IMR-90 (cell line): ENCODE results near the gene TRPM1. TPM values are rescaled to one million over a fixed set of nuclear protein-coding genes. Genes with fewer than 3 reads are reported as not detected.

Experiments
- ATAC-seq: fragments of 200-7000 bp; cut with Tn5 transposase; 2 replicates; pipeline ENCODE4 v1.9.1; 2020; ENCODE audit warnings: low read depth, mild to moderate bottlenecking, moderate library complexity
- BruUV-seq: library from RNA; stranded (reverse); fragments of 400-500 nt; replicated peaks from 2 replicates; lab custom pipeline; 2021; lab: Mats Ljungman, UMichigan
- CTCF ChIA-PET: fragments of 300-600 bp; formaldehyde crosslinking; extraction: SDS; loops from one replicate; lab custom pipeline; 2021; ENCODE audit warnings: antibody characterized with exemption; lab: Yijun Ruan, JAX
- POLR2A ChIA-PET: fragments of 300-600 bp; sonication (Branson Sonifier 250); formaldehyde crosslinking; loops from one replicate; lab custom pipeline; 2022; ENCODE audit warnings: antibody characterized with exemption; ENCODE audit not compliant: unreplicated experiment; lab: Charles Lee
- DNase-seq: peaks from one replicate; pipeline ENCODE4 v3.0.0; 2013
- H2AFZ ChIP-seq: replicated peaks from 2 replicates; pipeline ENCODE3; 2013; ENCODE audit warnings: low read length, mild to moderate bottlenecking; ENCODE audit not compliant: poor library complexity
- H2AK5ac ChIP-seq: 2 replicates; pipeline ENCODE4 v1.6.1; 2013; ENCODE audit warnings: low read depth, low read length, inconsistent platforms
- H2AK9ac ChIP-seq: replicated peaks from 2 replicates; pipeline ENCODE3; 2013; ENCODE audit warnings: mild to moderate bottlenecking, low read depth, low read length, moderate library complexity; ENCODE audit not compliant: poor library complexity
- H2BK120ac ChIP-seq: 2 replicates; pipeline ENCODE4 v1.6.1; 2013; ENCODE audit warnings: low read depth, low read length, inconsistent platforms
- H2BK15ac ChIP-seq: 3 replicates; pipeline ENCODE4 v1.6.1; 2013; ENCODE audit warnings: low read depth, low read length, inconsistent platforms
- H2BK20ac ChIP-seq: 2 replicates; pipeline ENCODE4 v1.6.1; 2013; ENCODE audit warnings: low read depth, mild to moderate bottlenecking, inconsistent platforms, low read length, moderate library complexity
- H2BK5ac ChIP-seq: 2 replicates; pipeline ENCODE4 v1.6.1; 2013; ENCODE audit warnings: mild to moderate bottlenecking, low read depth, low read length, inconsistent platforms; ENCODE audit not compliant: poor library complexity, severe bottlenecking
- H3K14ac ChIP-seq: replicated peaks from 2 replicates; pipeline ENCODE4 v1.6.1; 2013; ENCODE audit warnings: low read depth, low read length, inconsistent platforms
- H3K18ac ChIP-seq: 2 replicates; pipeline ENCODE4 v1.6.1; 2013; ENCODE audit warnings: low read depth, low read length, control low read depth
- H3K23ac ChIP-seq: 2 replicates; pipeline ENCODE4 v1.6.1; 2013; ENCODE audit warnings: low read depth, low read length, inconsistent platforms
- H3K27ac ChIP-seq: 2 replicates; pipeline ENCODE4 v1.5.1; 2013; ENCODE audit warnings: mild to moderate bottlenecking, control low read depth, low read length; ENCODE audit not compliant: insufficient read depth
- H3K27me3 ChIP-seq: 2 replicates; pipeline ENCODE4 v1.6.1; 2013; ENCODE audit warnings: low read length; ENCODE audit not compliant: control insufficient read depth, insufficient read depth
- H3K36me3 ChIP-seq: 2 replicates; pipeline ENCODE4 v1.6.1; 2013; ENCODE audit warnings: low read length, mixed read lengths; ENCODE audit not compliant: control insufficient read depth, insufficient read depth
- H3K4ac ChIP-seq: 2 replicates; pipeline ENCODE4 v1.6.1; 2013; ENCODE audit warnings: low read depth, low read length, inconsistent platforms
- H3K4me1 ChIP-seq: 2 replicates; pipeline ENCODE4 v1.6.1; 2013; ENCODE audit warnings: low read length, mixed read lengths; ENCODE audit not compliant: control insufficient read depth, insufficient read depth
- H3K4me2 ChIP-seq: 2 replicates; pipeline ENCODE4 v1.6.1; 2013; ENCODE audit warnings: low read depth, mild to moderate bottlenecking, control low read depth, low read length, moderate library complexity
- H3K4me3 ChIP-seq: 2 replicates; pipeline ENCODE4 v1.5.1; 2013; ENCODE audit warnings: low read depth, mild to moderate bottlenecking, control low read depth, low read length, moderate library complexity; ENCODE audit not compliant: insufficient read depth
- H3K56ac ChIP-seq: 2 replicates; pipeline ENCODE4 v1.6.1; 2013; ENCODE audit warnings: low read length, inconsistent platforms; ENCODE audit not compliant: insufficient read depth; ENCODE audit errors: extremely low read depth
- H3K79me1 ChIP-seq, 2 experiments: 2 replicates each; pipeline ENCODE4 v1.6.1; 2013; ENCODE audit warnings: low read length in 2 of 2, inconsistent platforms in 1 of 2, low read depth in 1 of 2
- H3K9ac ChIP-seq: 2 replicates; pipeline ENCODE4 v1.6.1; 2013; ENCODE audit warnings: low read depth, low read length, control low read depth
- H3K9me1 ChIP-seq: 2 replicates; pipeline ENCODE4 v1.6.1; 2013; ENCODE audit warnings: low read length, inconsistent platforms; ENCODE audit not compliant: insufficient read depth
- H3K9me3 ChIP-seq: 2 replicates; pipeline ENCODE4 v1.6.1; 2013; ENCODE audit warnings: low read length; ENCODE audit not compliant: control insufficient read depth, insufficient read depth
- H4K20me1 ChIP-seq: 2 replicates; pipeline ENCODE4 v1.6.1; 2013; ENCODE audit warnings: low read length, inconsistent platforms; ENCODE audit not compliant: insufficient read depth
- H4K5ac ChIP-seq: 2 replicates; pipeline ENCODE4 v1.6.1; 2013; ENCODE audit warnings: mild to moderate bottlenecking, low read depth, low read length, control low read depth
- H4K8ac ChIP-seq, 2 experiments: 2 replicates each; pipeline ENCODE4 v1.6.1; 2013; ENCODE audit warnings: low read depth in 2 of 2, low read length in 2 of 2, control low read depth in 1 of 2, inconsistent platforms in 1 of 2
- H4K91ac ChIP-seq: 2 replicates; pipeline ENCODE4 v1.6.1; 2013; ENCODE audit warnings: low read depth, low read length, inconsistent platforms; ENCODE audit not compliant: insufficient read depth
- BHLHE40 ChIP-seq: fragments of 150-350 bp; IDR thresholded peaks from 2 replicates; pipeline ENCODE4 v1.6.1; 2016; ENCODE audit warnings: mild to moderate bottlenecking, low read depth, low read length
- CEBPB ChIP-seq: IDR thresholded peaks from 2 replicates; pipeline ENCODE4 v1.6.1; 2012; ENCODE audit warnings: low read depth, low read length, improper control_type of control experiment
- CHD1 ChIP-seq: IDR thresholded peaks from 2 replicates; pipeline ENCODE4 v1.6.1; 2012; ENCODE audit warnings: low read depth, low read length, improper control_type of control experiment
- FOS ChIP-seq: fragments of 150-350 bp; IDR thresholded peaks from 2 replicates; pipeline ENCODE4 v1.6.1; 2016; ENCODE audit warnings: low read depth, low read length
- MAFK ChIP-seq: IDR thresholded peaks from 2 replicates; pipeline ENCODE4 v1.6.1; 2012; ENCODE audit warnings: low read depth, low read length, improper control_type of control experiment
- MAZ ChIP-seq: IDR thresholded peaks from 2 replicates; pipeline ENCODE4 v1.6.1; 2012; ENCODE audit warnings: low read depth, mild to moderate bottlenecking, low read length, improper control_type of control experiment, moderate library complexity, borderline replicate concordance
- MXI1 ChIP-seq: IDR thresholded peaks from 2 replicates; pipeline ENCODE4 v1.6.1; 2012; ENCODE audit warnings: low read depth, mild to moderate bottlenecking, low read length, moderate library complexity, borderline replicate concordance
- NFE2L2 ChIP-seq: fragments of 150-350 bp; IDR thresholded peaks from 2 replicates; pipeline ENCODE4 v1.6.1; 2016; ENCODE audit warnings: low read depth, mild to moderate bottlenecking, low read length
- POLR2A ChIP-seq: IDR thresholded peaks from 2 replicates; pipeline ENCODE4 v1.6.1; 2012; ENCODE audit warnings: mild to moderate bottlenecking, low read depth, low read length
- RAD21 ChIP-seq: IDR thresholded peaks from 2 replicates; pipeline ENCODE4 v1.6.1; 2012; ENCODE audit warnings: low read length, improper control_type of control experiment
- RCOR1 ChIP-seq: IDR thresholded peaks from 2 replicates; pipeline ENCODE4 v1.6.1; 2012; ENCODE audit warnings: mild to moderate bottlenecking, low read length, improper control_type of control experiment; ENCODE audit not compliant: insufficient replicate concordance
- RFX5 ChIP-seq: IDR thresholded peaks from 2 replicates; pipeline ENCODE4 v1.8.0; 2012; ENCODE audit warnings: low read depth, mild to moderate bottlenecking, low read length, moderate library complexity
- SMC3 ChIP-seq: fragments of 150-350 bp; IDR thresholded peaks from 2 replicates; pipeline ENCODE4 v1.6.1; 2016; ENCODE audit warnings: low read depth, mild to moderate bottlenecking, antibody characterized with exemption, low read length, moderate library complexity
- WGBS, 2 experiments: methylation state at CpG; one replicate each; pipeline versions ENCODE4 v1.1.5 to v1.1.7; 2013; ENCODE audit warnings: missing lambda C conversion rate in 2 of 2; ENCODE audit not compliant: insufficient read length in 1 of 2; ENCODE audit errors: extremely low coverage in 2 of 2; 5-methylcytosine and 5-hydroxymethylcytosine counted together
- dilution Hi-C: fragments of 300-500 bp; cut with HindIII; formaldehyde crosslinking; loops from one replicate; pipeline ENCODE4 v1.14.3; 2018; ENCODE audit warnings: low sequenced_read_pairs; ENCODE audit not compliant: unreplicated experiment
- in situ Hi-C: fragments of 300-500 bp; cut with MboI; formaldehyde crosslinking; loops from 3 replicates; pipeline ENCODE4 v1.14.3; 2019; ENCODE audit warnings: low sequenced_read_pairs, inconsistent platforms, mixed read lengths
- intact Hi-C: fragments of 100-400 bp; cut with micrococcal nuclease; formaldehyde crosslinking; loops from 2 replicates; pipeline ENCODE4 v1.10.0; 2022
- polyA plus RNA-seq, 3 experiments: library from polyadenylated mRNA; depleted of rRNA; stranded (reverse); fragments of >200 nt; gene quantifications; 2 replicates each; pipeline ENCODE4 v1.2.3, GENCODE V29; 2012; ENCODE audit warnings: low replicate concordance in 1 of 3
- total RNA-seq: library from RNA; depleted of rRNA; stranded (reverse); fragments of >200 nt; gene quantifications from 2 replicates; pipeline ENCODE4 v1.2.3, GENCODE V29; 2012
- TF ChIP-seq, protein P1 (sequence below): fragments of 150-350 bp; IDR thresholded peaks from 2 replicates; pipeline ENCODE4 v1.6.1; 2016; ENCODE audit warnings: low read depth, mild to moderate bottlenecking, low read length, moderate library complexity, borderline replicate concordance
- TF ChIP-seq, protein P2 (sequence below): fragments of 150-350 bp; IDR thresholded peaks from 2 replicates; pipeline ENCODE4 v1.6.1; 2017; ENCODE audit warnings: mild to moderate bottlenecking, antibody characterized with exemption, low read length, low read depth
- TF ChIP-seq, protein P3 (sequence below): conservative IDR thresholded peaks from 2 replicates; pipeline ENCODE4 v1.5.1; 2012; ENCODE audit warnings: mild to moderate bottlenecking, low read depth, low read length, improper control_type of control experiment

TRPM1 gene
- total and polyA plus RNA-seq, 2 of the 4 experiments (the other 2 are of a cell fraction), result not detected

DNA sequence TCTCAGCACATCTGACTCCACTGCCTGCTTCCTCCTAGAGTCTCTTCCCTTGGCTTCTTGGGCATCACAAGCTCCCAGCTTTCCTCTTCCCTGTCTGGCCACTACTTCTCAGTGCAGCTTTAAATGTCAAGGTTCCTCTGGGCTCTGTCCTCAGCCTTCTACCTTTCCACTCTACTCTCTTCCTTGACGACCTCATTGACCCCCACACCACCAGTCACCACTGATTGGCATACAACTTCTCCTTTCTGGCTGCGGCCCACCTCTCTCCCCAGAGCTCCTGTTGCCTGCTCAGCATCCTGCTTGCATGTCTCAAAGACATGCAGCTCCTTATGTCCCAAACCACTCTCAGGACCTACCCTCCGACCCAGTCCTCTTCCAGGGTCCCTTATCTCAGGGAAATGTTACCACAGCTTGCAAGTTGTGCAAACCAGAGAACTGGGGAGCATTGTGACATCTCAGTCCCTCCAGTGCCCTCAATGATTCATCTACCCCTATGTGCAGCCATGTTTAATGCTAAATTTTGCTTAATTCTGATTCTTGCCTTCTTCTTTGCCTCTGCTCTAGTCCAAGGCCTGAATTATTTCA lies 49.9 kb downstream of the TRPM1 start:
- H4K20me1 ChIP-seq, result no peaks in the 10 kb centered on the region
- no TSS peak for BruUV-seq
- no peak overlapping the region for H3K9ac ChIP-seq
- no peak overlapping the region for H2AFZ ChIP-seq
- no peak overlapping the region for H3K4me2 ChIP-seq
- no peak overlapping the region for H3K56ac ChIP-seq
- no peaks in the 10 kb centered on the region for H3K36me3 ChIP-seq
- H3K18ac ChIP-seq, result no peak overlapping the region
- H2AK9ac ChIP-seq, result no peak overlapping the region
- no peaks in the 10 kb centered on the region; the same call in 1 of the 2 replicates for H3K9me3 ChIP-seq
- no peak overlapping the region for H2BK20ac ChIP-seq
- in situ Hi-C loops, result no loop called here
- ChIA-PET CTCF (no interaction called here), POLR2A (no interaction called here)
- no peak overlapping the region for H2BK120ac ChIP-seq
- peaks cover 2% of the 10 kb centered on the region; the same call in 1 of the 2 replicates for H3K9me1 ChIP-seq
- WGBS, 2 experiments, result 47% methylated on average over 3 of the region's 3 CpGs; no CpG with 5 or more reads in 1 of the 2 experiments
- no peaks in the 10 kb centered on the region for H3K79me1 ChIP-seq
- DNase-seq (no peak), ATAC-seq (no peak)
- no peak overlapping the region for H3K14ac ChIP-seq
- dilution Hi-C loops, result no loop called here
- no peak overlapping the region for H3K4me3 ChIP-seq
- H3K4ac ChIP-seq, result no peak overlapping the region
- H2AK5ac ChIP-seq, result no peak overlapping the region
- no peak overlapping the region for H2BK15ac ChIP-seq
- H4K8ac ChIP-seq, result no peak overlapping the region
- H4K91ac ChIP-seq, result no peak overlapping the region
- H3K27ac ChIP-seq, result no peak overlapping the region
- H3K4me1 ChIP-seq, result no peaks in the 10 kb centered on the region
- no peak overlapping the region for H2BK5ac ChIP-seq
- H3K23ac ChIP-seq, result no peak overlapping the region
- no peak overlapping the region for H4K5ac ChIP-seq
- H3K27me3 ChIP-seq, result peaks cover 1% of the 10 kb centered on the region
- intact Hi-C loops, result no loop called here
- TF ChIP-seq MXI1 (no peak), MAFK (no peak), RFX5 (no peak), FOS (no peak), NFE2L2 (no peak), MAZ (no peak), POLR2A (no peak), CHD1 (no peak), RCOR1 (no peak), CEBPB (no peak), SMC3 (no peak), BHLHE40 (no peak), RAD21 (no peak)
- TF ChIP-seq, protein P1, sequence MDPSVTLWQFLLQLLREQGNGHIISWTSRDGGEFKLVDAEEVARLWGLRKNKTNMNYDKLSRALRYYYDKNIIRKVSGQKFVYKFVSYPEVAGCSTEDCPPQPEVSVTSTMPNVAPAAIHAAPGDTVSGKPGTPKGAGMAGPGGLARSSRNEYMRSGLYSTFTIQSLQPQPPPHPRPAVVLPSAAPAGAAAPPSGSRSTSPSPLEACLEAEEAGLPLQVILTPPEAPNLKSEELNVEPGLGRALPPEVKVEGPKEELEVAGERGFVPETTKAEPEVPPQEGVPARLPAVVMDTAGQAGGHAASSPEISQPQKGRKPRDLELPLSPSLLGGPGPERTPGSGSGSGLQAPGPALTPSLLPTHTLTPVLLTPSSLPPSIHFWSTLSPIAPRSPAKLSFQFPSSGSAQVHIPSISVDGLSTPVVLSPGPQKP, result no peak
- TF ChIP-seq, protein P2, sequence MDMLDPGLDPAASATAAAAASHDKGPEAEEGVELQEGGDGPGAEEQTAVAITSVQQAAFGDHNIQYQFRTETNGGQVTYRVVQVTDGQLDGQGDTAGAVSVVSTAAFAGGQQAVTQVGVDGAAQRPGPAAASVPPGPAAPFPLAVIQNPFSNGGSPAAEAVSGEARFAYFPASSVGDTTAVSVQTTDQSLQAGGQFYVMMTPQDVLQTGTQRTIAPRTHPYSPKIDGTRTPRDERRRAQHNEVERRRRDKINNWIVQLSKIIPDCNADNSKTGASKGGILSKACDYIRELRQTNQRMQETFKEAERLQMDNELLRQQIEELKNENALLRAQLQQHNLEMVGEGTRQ, result no peak
- TF ChIP-seq, protein P3, sequence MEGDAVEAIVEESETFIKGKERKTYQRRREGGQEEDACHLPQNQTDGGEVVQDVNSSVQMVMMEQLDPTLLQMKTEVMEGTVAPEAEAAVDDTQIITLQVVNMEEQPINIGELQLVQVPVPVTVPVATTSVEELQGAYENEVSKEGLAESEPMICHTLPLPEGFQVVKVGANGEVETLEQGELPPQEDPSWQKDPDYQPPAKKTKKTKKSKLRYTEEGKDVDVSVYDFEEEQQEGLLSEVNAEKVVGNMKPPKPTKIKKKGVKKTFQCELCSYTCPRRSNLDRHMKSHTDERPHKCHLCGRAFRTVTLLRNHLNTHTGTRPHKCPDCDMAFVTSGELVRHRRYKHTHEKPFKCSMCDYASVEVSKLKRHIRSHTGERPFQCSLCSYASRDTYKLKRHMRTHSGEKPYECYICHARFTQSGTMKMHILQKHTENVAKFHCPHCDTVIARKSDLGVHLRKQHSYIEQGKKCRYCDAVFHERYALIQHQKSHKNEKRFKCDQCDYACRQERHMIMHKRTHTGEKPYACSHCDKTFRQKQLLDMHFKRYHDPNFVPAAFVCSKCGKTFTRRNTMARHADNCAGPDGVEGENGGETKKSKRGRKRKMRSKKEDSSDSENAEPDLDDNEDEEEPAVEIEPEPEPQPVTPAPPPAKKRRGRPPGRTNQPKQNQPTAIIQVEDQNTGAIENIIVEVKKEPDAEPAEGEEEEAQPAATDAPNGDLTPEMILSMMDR, result no peak
